HG03342 (cell line): ENCODE measurements around the gene HCK.

Experiments
- ATAC-seq: cut with Tn5 transposase; IDR thresholded peaks from one replicate; pipeline ENCODE4 v1.9.1; 2021; ENCODE audit warnings: mild to moderate bottlenecking, moderate library complexity; ENCODE audit not compliant: unreplicated experiment

HCK gene

DNA sequence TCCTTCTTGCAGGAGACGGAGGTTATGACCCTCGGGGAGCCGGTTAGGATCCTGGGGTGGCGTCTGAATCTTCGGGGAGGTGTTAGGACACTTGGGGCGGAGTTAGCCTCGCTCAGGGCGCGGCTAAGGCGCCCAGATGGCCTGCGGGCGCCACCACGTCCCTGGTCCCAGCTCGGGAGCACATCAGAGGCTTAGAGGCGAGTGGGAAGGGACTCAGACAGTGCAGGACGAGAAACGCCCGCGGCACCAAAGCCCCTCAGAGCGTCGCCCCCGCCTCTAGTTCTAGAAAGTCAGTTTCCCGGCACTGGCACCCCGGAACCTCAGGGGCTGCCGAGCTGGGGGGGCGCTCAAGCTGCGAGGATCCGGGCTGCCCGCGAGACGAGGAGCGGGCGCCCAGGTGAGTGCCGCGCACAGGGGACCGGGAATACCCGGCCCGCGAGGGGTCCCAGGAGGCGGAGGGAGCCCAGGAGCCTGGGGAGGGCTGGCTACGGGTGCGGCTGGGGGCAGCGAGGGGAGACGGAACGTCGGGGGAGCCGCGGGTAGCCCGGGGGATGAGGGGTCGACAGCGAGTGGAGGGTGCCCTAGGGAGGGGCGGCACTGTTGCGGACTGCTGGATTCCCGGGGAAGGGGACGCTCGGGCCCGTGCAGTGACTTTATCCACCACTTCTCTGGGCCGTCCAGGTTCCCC, at the start of gene HCK:
Gene HCK (plus strand): TSS at position 153 of the 688 bp plus-strand sequence.
- no peak for ATAC-seq

DNA sequence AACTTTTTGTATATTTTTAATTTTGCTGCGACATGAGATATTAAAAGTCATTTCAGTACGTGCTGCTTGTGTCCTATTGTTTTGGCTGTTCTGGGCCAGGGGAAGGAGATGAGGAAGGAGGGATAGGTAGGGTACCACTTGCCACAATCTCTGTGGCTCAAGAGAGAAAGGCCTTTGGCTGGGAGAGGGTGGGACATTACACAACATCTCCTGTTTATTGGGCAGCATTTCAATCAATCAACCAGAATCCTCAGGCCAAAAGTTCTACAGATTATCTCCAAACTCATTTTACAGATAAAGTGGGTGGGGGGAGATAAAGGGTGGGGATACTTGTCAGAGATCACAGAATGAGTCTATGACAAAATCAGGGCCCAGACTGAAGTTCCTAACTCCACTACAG, 48.7 kb upstream of the HCK start:
- no peak for ATAC-seq

DNA sequence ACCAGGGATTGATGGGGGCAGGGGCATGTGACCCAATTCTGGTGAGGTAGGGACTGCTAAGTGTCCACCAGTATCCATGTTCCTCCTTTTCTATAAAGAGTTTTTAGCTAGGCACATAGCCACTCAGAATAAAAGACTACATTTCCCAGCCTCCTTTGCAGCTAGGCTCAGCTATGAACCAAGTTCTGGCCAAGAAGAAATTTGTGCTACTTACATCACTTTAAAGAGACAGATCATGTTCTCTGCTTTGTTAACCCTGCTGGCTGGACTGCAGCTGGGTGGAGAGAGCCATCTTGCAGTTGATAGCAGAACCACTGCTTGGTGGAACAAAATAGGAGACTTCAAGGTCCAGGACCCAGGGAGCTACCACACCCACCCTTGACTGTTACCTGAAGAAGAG, 47.1 kb upstream of the HCK start:
- ATAC-seq, result no peak

DNA sequence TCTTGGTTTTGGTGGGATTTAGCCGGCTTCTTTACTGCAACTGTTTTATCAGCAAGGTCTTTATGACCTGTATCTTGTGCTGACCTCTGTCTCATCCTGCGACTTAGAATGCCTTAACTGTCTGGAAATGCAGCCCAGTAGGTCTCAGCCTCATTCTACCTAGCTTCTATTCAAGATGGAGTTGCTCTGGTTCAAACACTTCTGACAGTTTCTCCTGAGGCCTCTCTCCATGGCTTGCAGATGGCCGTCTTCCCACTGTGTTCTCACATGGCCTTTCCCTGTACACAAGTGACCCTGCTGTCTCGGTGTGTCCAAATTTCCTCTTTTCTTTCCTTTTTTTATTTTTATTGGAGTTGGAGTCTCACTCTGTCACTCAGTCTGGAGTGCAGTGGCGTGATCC, 46.0 kb upstream of the HCK start:
- no peak for ATAC-seq

DNA sequence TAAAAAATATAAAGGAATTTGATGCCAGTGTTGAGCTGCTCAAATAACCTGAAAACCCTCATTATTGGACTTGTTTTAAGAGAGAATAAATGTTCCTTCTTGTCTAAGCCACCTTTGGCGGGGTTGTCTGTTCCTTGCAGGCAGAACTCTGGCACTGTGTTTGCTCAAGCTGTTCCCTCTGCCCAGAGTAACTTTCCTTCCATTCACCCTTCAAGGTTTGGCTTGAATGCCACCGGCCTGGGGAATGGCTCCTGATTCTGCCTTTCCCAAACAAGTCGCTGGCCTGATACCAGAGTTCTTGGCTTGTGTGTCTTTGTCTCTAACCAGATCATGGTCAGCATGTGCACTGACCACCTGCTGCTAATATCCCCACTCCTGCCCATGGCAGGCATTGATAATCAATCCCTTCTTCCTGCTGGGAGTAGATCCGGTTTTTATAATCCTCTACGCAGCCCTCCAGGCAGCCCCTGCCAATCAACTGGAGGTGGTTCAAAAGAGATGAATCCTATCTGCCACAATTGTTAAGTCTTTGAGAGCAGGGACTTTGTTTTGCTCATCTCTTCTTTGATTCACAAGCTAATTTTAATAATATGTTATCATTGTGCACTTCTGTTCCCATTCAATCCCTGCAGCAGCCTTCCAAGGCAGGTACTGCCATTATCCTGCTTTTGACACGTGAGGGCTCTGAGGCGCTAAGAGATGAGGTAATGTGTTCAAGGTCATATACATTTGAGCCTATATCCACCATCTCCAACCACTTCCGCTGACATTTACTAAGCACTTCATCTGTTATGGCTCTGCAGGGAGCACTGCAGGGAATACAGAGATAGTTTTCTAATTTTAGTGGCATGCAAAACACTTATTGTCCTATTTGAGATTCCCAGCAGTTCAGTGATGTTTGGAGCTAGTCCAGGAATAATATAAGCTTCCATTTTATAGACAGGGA, 44.9 kb upstream of the HCK start:
- no peak for ATAC-seq

DNA sequence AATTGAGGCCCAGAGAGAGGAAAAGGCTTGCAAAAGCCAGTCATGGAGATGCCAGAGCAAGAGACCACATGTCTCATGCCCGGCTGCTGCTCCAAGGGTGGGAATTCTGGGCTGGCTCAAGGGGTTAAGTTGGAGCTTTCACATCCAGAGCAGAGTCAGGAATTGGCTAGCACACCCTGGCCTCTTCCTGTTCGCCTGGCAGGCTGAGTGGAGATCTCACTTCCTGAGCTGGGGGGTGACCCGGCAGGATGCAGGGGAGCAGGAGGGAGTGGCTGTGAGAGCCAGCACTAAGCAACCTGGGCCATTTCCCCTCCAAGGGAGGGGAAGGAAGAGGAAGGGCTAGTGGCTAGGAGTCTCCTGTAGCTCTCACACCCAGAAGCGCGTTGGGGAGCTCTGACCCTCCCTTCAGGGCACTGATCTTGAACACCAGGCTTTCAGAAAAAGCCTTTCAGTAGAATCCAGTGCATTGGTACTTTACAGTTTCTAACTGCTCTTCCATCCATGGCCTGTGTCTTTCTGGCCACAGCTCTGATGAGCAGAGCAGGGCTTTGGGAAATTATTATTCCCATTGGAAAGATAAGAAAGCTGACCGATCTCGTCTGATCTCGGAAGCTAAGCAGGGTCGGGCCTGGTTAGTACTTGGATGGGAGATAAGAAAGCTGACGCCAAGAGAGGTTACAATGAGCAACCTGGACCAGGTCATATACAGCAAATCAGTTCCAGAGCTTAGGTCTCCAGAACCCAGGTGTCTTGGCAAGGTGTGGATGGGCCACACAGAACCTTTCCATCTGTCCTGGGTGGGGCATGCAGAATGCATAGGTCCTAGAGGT, 44.0 kb upstream of the HCK start:
- no peak for ATAC-seq

DNA sequence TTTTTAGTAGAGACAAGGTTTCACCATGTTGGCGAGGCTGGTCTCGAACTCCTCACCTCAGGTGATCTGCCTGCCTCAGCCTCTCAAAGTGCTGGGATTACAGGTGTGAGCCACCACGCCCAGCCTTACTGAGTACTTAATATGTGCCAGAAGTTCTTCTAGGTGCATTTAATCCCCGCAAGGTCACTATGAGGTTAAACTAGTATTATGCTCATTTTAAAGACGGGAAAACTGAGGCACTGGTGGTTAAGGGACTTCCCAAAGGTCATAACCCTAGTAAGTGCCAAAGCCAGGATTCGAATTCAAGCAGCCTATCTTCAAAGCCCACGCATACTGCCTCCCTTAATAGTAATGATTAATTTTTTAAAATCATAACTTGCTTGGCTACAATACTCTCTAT, 42.5 kb upstream of the HCK start:
- ATAC-seq, result no peak

DNA sequence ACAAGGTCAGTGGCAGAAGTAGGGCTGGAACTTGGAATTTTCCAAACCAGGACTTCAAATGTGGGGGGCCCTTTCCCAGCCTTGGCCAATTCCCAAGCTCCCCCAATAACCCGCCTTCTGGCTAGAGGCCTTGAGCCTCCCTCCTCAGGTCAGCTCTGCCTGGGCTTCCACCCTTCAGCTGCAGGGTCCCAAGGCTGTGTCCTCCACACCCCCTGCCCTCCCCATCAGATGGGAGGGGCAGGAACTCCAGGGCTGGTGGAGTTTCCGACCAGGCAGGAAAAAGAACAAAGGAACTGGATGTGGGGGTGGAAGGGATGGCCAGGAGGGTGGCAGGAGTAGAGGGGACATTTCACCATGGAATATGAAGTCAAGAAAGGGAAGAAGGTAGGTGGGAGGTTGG, 41.9 kb upstream of the HCK start, which contains the start of gene CCM2L:
Gene CCM2L (plus strand): TSS at position 338 of the 400 bp plus-strand sequence. CDS start 17 bp downstream, at position 355.
- ATAC-seq, result no peak

DNA sequence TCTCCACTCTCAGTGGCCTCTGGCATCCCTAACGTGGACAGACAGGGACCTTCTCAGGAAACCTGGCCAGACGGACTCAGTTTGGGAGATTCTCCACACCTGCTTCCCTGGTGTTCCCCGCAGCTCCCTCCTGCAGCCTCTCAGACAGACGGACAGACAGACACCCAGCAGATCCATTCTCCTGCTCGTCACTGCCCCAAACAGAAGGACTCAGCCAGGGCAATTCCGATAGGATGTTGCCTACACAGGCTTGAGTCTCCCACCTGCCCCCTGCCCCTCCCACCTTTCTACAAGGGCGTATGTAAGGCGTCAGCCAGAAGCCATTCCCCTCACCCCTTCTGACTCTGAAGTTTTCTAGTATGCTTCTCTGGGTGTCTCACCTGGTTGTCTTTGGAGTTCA, 41.4 kb upstream of the HCK start:
- no peak for ATAC-seq

DNA sequence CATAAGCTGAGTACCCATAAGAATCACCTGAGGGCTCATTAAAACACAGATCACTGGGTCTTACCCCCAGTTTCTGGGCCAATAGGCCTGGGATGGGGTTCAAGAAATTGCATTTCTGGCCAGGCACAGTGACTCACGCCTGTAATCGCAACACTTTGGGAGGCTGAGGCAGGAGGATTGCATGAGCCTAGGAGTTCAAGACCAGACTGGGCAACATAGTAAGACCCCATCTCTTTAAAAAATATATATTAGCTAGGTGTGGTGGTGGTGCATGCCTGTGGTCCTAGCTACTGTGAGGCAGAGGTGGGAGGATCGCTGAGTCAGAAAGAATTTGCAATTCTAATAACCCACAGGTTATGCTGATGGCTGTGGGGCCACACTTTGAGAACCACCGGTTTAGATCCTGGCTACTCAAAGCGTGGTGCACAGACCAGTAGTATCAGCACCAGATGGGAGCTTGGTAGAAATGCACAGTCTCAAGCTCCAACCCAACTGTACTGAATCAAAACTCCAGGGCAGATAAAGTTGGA, 39.8 kb upstream of the HCK start:
- ATAC-seq, result no peak

DNA sequence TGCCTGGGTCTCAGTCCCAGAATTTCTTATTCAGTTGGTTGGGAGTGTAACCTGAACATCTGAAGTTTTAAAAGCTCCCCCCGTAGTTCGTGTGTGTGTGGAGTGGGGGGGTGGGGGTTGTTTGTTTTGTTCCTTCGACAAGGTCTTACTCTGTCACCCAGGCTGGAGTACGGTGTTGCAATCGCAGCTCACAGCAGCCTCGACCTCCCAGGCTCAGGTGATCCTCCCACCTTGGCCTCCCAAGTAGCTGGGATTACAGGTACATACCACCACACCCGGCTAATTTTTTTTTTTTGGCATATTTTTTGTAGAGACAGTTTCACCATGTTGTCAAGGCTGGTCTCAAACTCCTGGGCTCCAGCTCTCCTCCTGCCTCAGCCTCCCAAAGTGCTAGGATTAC, 38.7 kb upstream of the HCK start:
- no peak for ATAC-seq

DNA sequence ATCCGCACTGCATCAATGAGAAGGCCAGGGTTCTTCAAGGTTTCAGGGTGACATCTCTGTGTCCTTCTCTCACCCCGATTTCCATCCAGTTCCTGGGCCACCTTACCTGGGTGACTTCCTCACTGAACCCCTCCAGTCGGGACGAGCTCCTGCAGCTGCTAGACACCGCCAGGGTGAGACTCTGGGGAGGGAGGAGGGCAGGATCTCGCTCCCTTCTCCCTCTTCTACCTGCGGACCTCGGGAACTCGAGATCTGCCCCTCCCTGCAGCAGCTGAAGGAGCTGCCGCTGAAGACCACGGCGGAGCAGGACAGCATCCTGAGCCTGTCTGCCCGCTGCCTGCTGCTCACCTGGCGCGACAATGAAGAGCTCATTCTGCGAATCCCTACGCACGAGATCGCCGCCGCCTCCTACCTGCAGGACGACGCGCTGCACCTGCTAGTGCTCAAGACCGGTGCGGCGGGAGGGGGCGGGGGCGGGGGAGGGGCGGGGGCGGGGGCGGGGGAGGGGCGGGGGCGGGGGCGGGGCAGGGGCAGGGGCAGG, 34.3 kb upstream of the HCK start:
- no peak for ATAC-seq

DNA sequence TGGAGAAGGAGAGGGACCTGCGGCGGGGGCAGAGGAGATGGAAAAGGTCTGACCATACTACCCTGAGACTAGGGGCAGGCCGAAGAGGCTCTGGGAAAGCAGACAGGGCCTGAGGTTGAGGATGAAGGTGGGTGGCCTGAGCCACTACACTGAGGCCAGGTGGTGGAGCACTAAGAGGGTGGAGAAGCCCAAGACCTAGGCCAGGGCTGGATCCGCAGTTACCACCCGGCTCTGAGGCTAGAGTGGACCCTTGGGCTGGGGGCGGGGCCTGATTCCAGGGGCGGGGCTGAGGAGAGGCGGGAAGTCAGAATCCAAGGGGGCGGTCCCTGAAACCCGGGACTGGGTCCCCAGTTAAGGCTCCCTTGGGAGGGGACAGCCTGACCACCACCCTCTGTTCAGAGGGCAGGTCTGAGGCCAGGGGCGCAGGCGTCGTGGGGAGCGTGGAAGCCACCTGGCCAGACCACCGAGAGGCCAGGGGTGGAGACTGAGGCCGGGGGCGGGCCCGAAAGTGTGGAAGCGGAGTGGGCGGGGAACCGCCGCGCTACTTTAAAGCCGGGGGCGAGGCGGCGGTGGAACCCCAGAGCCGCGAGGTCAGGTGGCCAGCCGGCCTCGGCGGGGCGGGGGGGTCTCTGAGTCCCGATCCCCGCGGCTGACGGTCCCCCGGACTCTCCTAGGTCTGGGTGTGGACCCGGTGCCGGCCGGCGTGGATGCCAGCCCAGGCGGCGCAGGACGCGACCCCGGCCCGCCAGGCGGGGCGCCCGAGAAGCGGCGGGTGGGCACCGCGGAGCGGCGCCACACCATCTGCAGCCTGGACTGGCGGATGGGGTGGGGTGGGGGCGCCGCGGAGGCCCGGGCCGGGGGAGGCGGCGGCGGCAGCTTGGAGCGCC, 33.5 kb upstream of the HCK start:
- no peak for ATAC-seq

DNA sequence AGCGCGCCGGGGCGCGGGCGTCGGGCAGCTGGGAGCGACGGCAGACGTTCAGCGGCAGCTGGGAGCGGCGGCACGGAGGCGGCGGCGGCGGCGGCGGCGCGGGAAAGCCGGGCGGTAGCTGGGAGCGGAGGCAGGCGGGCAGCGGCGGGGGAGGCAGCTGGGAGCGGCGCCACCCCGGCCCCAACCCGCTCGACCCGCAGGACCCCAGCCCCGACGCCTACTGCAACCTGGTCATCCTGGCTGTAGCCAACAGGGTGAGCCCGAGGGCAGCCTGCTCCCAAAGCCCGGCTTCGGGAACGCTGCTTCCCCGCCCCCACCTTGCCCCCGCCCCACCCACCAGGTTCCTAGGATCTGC, 32.9 kb upstream of the HCK start:
- no peak for ATAC-seq

DNA sequence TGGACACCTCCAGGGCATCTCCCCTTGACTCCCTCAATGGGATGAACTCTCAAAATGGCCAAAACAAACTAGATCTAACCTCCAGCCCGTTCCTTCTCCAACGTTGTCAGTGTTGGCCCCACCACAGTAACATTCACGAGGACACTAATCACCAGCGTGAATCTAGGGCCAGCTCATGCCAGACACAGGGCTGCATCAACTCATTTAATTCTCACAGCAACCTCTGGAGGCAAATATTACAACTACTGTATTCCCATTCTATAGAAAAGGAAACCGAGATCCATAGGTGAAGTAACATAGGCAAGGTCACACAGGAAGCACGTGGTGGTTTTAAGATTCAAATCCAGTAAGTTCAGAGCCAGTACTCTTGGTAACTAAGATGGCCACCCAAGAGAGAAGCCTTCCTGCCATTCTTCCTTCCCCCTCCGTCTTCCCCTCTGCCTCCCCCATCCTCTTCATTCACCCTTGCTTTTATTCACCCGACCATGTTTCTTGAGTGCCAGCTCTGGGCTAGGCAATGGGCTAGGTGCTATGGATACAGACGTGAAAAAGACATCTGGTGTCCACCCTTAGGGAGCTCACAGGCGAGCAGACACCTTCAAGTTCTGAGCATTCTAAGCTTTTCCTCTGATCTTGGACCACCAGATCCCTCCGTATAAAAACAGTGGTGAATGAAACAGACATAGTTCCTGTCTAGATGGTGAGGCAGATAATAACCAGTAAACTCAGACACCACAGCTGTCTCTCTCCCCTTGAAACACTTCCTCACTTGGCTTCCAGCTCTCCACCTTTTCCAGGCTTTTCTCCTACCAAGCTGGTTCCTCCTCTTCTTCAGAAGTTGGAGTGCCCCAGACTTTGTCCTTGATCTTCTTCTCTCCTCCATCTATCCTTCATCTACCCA, 32.2 kb upstream of the HCK start:
- ATAC-seq, result no peak

DNA sequence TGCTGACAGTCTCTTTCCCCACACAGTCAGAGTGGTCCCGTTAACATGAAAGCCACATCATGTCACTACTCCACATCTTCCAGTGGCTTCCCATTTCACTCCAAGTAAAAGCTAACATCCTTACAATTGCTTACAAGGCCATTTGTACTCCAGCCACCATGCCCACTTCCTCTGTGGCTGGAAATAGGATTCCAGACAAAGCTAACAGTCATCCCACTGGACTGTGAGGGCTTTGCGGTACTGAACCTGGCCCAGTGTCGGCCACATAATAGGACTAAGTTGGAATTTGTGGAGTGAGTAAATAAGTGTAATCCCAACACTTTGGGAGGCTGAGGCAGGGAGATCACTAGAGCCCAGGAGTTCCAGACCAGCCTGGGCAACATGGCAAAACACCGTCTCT, 31.0 kb upstream of the HCK start:
- no peak for ATAC-seq

DNA sequence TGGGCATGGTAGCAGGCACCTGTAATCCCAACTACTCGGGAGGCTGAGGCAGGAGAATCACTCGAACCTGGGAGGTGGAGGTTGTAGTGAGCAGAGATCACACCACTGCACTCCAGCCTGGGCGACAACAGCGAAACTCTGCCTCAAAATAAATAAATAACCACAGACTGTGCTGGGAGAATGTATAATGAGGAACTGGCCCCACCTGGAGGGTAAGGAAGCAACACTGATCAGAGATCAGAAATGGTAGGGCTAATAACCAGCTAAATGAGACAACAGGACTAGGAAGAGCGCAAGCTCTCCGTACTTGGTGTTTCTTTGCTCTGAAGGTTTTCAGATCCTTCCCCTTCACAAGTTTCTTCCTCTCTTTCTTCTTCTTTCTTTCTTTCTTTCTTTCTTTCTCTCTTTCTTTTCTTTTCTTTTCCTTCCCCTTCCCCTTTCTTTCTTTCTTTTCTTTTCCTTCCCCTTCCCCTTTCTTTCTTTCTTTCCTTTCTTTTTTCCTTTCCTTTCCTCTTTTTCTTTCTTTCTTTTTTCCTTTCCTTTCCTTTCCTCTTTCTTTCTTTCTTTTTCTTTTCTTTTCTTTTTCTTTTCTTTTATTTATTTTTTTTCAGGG, 27.3 kb upstream of the HCK start:
- ATAC-seq, result no peak

DNA sequence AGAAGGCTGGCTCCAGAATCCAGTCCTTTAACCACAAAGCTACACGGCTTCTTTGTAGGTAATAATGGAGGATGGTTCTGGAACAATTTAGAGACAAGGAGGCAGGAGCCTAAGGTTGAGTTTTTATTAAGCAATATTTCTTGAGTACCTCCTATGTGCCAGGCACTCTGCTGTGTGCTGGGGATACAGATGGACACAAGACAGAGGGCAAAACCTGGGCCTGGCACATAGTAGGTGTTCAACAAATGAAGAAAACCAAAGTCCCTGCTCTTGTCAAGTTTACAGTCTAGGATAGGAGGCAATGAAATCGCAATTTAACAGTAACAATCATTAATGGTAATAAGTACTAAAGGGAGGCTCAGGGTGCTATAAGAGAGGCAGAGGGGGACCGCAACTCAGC, 24.4 kb upstream of the HCK start:
- ATAC-seq, result no peak
